Activated CD4-positive, CD25-positive, alpha-beta regulatory T cell treated with anti-CD3 and anti-CD28 coated beads, Interleukin-2, amount 50 U/mL, for 72 hours (primary cell): ENCODE results near the gene CPT1A.
A peak's percentile ranks its signal among the peaks of the same experiment; 100 is the strongest.

Experiments
- DNase-seq: peaks from one replicate; pipeline ENCODE4 v3.0.0; 2021

Gene CPT1A

GRCh38 chr11:68751331-68751856 lies 90.3 kb downstream of the CPT1A start, which contains the start of gene TESMIN:
Gene TESMIN, minus strand, starts transcription at chr11:68751520. Its CDS starts 860 bp downstream, at chr11:68750660.
- peak; percentile 94 for DNase-seq

- DNase-seq: no peak
Measured at GRCh38 chr11:68751004-68751325, 90.8 kb downstream of the CPT1A start.

GRCh38 chr11:68750195-68751003 lies 91.3 kb downstream of the CPT1A start:
- no peak for DNase-seq

- no peak for DNase-seq
Measured at GRCh38 chr11:68749229-68750123, 92.2 kb downstream of the CPT1A start.

GRCh38 chr11:68748061-68748460 lies 93.7 kb downstream of the CPT1A start:
- DNase-seq: no peak

GRCh38 chr11:68743539-68743938 lies 98.2 kb downstream of the CPT1A start:
- DNase-seq: no peak

- DNase-seq: no peak
Measured at GRCh38 chr11:68741463-68741862, 100.3 kb downstream of the CPT1A start.

DNA sequence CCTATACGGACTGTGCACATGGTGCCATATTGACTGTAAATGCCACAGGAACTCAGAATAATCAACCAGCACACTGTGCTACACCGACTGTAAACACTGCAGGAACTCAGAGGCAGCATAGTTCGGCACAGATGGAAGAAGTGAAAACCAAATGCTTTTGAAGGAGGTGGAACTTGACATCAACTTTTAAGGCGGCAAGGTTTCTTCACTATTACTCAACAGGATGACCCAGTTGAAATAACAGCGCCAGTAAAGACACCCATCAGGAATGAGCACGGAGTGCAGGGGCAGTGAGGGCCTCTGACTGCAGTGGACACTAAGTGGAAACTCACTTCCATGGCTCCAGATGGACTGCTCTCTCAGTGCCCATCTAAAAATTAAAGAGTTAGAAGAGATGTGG lies 106.1 kb downstream of the CPT1A start:
- DNase-seq: no peak

DNA sequence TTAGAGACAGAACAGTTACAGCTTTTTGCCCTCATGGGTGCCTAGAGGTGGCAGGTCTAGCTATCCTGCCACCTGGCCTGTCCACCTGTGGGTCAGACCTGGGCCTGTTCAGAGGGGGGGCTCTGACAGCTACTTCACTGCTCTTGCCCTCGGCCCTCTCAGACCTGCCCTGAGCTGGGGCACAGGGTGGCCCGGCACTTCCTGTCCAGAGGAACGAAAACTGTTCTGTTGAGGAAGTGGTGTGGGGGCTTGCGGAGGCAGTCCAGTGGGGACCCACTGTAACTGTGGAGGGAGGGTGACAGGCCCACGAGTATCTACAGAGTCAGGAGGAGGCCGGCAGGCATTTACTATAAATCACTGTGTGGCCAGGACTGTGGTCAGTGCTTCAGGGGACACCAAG lies 106.6 kb downstream of the CPT1A start:
- DNase-seq: no peak

DNA sequence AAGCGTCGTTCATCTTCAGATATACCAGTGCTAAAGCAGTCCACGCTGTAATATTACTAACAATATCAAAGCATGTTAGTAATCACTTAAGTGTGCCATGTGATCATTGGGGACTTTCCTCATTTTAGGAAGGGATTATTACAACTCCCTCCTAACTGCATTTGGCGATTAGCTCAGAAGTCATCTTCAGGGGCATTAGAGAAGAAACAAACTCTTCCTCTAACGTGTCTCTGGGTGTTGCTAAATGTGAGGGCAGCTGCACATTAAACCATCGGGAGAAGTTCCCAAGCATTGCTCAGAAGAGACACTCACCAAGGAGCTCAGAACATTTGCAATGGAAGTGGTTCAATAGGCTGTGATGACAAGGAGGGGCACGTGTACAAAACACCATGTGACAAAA lies 107.6 kb downstream of the CPT1A start:
- no peak for DNase-seq

GRCh38 chr11:68727783-68728182 lies 113.9 kb downstream of the CPT1A start:
- no peak for DNase-seq

DNA sequence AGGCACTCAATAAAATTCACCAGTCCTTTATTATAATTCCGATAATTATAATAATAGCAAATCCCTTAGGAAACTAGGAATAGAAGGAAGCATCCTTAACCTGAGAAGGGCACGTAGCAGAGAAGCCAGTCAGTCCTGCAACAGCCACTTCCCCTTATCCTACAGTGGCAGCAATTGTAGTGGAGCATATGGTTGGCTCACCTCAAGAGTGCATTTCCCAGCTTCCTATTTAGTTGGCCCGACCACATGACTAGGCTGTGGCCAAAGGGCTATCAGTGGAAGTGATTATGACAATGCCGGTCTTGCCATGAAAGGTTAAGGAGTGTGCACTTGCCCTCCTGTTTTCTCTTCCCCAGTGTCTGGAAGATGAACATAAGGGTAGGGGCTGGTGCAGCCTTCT lies 117.4 kb downstream of the CPT1A start:
- no peak for DNase-seq

GRCh38 chr11:68722143-68722542 lies 119.6 kb downstream of the CPT1A start:
- DNase-seq: no peak

- DNase-seq: no peak
Measured at GRCh38 chr11:68721075-68721474, 120.6 kb downstream of the CPT1A start.

- DNase-seq: no peak
Measured at GRCh38 chr11:68715456-68716122, 126.1 kb downstream of the CPT1A start.

- DNase-seq: no peak
Measured at GRCh38 chr11:68714060-68714856, 127.5 kb downstream of the CPT1A start.

GRCh38 chr11:68711114-68711513 lies 130.6 kb downstream of the CPT1A start:
- DNase-seq: no peak

DNA sequence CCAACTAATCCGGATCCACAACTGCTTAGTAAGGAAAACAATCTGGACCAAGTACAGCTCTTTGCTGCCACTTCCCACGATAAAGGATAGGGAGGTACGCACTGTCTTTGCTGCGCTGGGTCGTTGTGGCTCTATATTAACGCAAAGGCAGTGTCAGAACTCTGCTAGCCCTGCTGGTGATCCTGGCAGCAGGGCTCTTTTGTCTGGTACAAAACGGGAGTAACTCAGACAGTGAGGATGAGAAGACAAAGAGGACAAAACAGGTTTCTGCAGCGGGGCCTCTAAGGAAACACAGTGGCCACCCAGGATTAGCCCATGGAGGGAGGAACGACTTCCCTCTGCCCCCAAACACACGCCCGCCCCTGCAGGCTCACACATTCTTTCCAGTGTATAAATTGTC lies 131.3 kb downstream of the CPT1A start:
- DNase-seq: no peak

DNA sequence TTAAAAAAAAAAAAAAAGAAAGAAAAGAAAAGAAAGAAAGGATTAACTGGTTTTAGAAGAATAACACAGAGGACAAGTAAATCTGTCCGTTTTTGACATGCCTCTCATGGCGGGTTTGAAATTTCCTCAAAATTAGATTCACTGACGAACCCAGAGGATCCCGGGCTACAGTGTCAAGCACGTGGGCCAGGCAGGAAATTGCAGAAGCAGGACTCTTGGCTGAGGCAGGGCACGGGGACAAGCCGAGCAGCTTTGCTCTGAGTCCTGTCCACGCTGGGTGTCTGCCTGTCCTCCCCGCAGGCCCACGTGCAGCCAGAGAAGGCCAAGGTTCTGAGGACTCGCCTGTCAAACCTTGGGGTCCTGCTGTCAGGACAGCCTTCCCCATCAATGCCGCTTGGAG lies 132.7 kb downstream of the CPT1A start:
- no peak for DNase-seq

DNA sequence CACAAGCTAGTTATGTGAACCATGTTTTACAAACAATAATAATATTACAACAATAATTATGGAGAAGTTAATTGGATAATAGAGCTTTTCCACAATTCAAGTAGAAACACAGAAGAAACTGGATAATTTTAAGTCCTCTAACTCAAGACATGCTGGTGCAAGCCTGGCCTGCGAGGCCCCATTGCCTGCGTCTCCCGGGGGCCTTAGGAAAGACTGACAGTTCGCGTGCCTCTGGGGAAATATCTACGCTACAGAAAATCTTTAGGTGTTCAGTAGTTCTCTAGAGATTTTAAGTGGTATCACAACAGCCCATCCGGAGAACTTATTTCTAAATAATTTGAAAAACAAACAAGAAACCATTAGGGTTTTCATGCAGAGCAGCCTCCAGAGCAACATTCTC lies 134.2 kb downstream of the CPT1A start:
- DNase-seq: no peak

DNA sequence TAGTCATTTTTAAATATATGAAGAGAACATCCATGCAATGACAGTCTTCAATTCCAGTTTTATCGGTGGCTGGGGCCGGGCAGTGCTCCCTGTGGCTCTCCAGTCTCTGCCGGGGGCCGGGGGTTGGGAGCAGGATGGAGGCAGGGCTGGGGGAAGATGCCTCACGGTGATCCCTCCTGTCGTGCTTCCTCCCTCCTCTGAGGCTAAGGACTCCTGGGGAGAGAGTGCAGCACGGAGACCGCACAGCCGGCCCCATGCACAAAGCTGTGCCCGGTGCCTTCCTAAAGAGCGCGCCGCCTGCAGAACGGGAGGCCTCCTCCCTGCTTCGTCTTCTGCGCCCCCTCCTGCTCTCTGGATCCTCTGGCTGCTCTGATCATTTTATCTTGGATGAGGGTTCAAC lies 136.8 kb downstream of the CPT1A start:
- no peak for DNase-seq
